RWPE1 (cell line): ENCODE results near the gene POLR1D.

Source experiments
- CTCF ChIA-PET: fragments of 350-600 bp; sonication (Branson Sonifier 250); formaldehyde crosslinking; extraction: SDS; loops from one replicate; lab custom pipeline; 2021; lab: Yijun Ruan, JAX
- POLR2A ChIA-PET: fragments of 400-600 bp; formaldehyde crosslinking; extraction: SDS; loops from one replicate; lab custom pipeline; 2020; ENCODE audit warnings: antibody characterized with exemption; ENCODE audit not compliant: low non-redundant PET; lab: Yijun Ruan, JAX
- DNase-seq: peaks from one replicate; pipeline ENCODE4 v3.0.0; 2012; ENCODE audit warnings: low spot score
- H3K27ac ChIP-seq: fragments of 450-650 bp; 2 replicates; pipeline ENCODE4 v1.5.1; 2017
- CTCF ChIP-seq: fragments of 450-650 bp; conservative IDR thresholded peaks from 2 replicates; pipeline ENCODE4 v1.5.1; 2017; ENCODE audit warnings: low read depth, mild to moderate bottlenecking

POLR1D gene

GRCh38 chr13:27638521-27638920, 16.8 kb downstream of the POLR1D start:
- ChIA-PET POLR2A (no interaction called here), CTCF (interaction anchor here (0.7 kb wide), 1 partner anchor 1725 kb away, joined by 3 read pairs; no protein-coding TSS in a partner anchor)

GRCh38 chr13:27639186-27639585, 17.5 kb downstream of the POLR1D start:
- no peak overlapping the region for H3K27ac ChIP-seq
- ChIA-PET POLR2A (no interaction called here), CTCF (interaction anchor here (0.7 kb wide), 1 partner anchor 1724 kb away, joined by 3 read pairs; no protein-coding TSS in a partner anchor)
- TF ChIP-seq CTCF, result no peak
- no peak for DNase-seq

More at GRCh38 chr13:27638521-27638920, 16.8 kb downstream of the POLR1D start:
- no peak for TF ChIP-seq CTCF
- H3K27ac ChIP-seq, result no peak overlapping the region
- DNase-seq, result no peak

- POLR2A ChIA-PET, result no interaction called here
- CTCF ChIA-PET, result interaction anchor here (0.6 to 1.0 kb wide), 2 partner anchors 53 to 109 kb away, joined by 3 read pairs; no protein-coding TSS in a partner anchor
- TF ChIP-seq CTCF, result no peak
- DNase-seq, result no peak
- no peak overlapping the region for H3K27ac ChIP-seq
Observed at GRCh38 chr13:27641711-27642502, 20.2 kb downstream of the POLR1D start.

GRCh38 chr13:27643334-27644132, 21.8 kb downstream of the POLR1D start:
- ChIA-PET CTCF (no interaction called here), POLR2A (no interaction called here)
- DNase-seq, result no peak
- TF ChIP-seq CTCF, result no peak
- no peak overlapping the region for H3K27ac ChIP-seq

- peak; percentile 13 for DNase-seq
- CTCF ChIA-PET, result no interaction called here
- POLR2A ChIA-PET, result no interaction called here
- H3K27ac ChIP-seq, result no peak overlapping the region
- no peak for TF ChIP-seq CTCF
Observed at GRCh38 chr13:27644302-27644701, 22.6 kb downstream of the POLR1D start.

- DNase-seq, result no peak
- H3K27ac ChIP-seq, result no peak overlapping the region
- POLR2A ChIA-PET, result no interaction called here
- CTCF ChIA-PET, result no interaction called here
- no peak for TF ChIP-seq CTCF
Observed at GRCh38 chr13:27650312-27650711, 28.6 kb downstream of the POLR1D start.
